ENCODE data around the gene MAP3K7.

DNA sequence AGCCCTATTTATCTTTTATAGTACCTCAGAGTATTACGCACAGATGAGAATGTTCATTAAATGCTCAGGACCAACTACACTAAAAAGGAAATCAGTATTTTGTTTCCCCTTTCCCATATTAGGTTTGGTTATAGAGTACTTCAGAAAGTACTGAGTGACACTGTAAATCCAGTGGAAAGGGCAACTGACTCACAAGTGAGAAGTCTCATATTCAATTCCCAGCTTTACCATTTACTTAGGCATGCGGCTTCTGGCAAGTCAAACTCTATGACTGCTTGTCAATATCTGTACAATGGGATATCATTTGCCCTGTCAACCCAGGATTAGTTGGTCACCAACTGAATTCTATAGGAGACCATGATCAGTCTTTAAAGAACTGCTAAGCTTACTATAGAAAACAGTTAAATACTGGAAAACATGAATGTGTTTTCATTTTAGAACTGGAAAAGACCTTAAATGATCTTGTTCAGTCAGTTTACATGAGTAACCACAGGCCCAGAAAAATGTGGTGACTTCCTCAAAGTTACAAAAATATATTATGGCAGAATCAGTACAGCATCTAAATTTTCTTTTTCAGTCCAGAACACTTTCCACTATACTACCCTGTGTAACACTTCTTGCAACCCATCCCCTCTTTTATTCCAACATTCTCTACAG lies 3.6 kb downstream of the MAP3K7 start:
- TF ChIP-seq POLR2A (IDR thresholded peaks at IDR 0.05; ENCODE audit: low read length), result no peak
- no peak for TF ChIP-seq GATA1 (IDR thresholded peaks at IDR 0.05; ENCODE audit: low read depth, low read length)
